C4-2B (cell line): ENCODE measurements around the gene TMEM60.

Source experiments
- CTCF ChIP-seq: fragments of 450-650 bp; conservative IDR thresholded peaks from 2 replicates; pipeline ENCODE4 v1.5.1; 2017; ENCODE audit warnings: mild to moderate bottlenecking
- ZFX ChIP-seq: fragments of 450-650 bp; IDR thresholded peaks from 2 replicates; pipeline ENCODE4 v1.6.1; 2017

- TF ChIP-seq CTCF (no peak), ZFX (no peak)
Measured at GRCh38 chr7:77838929-77839491, 40.8 kb upstream of the TMEM60 start.
